T1000 (cell line): Measurements from ENCODE around the gene CDK7.
A peak's percentile ranks its signal among the peaks of the same experiment; 100 is the strongest.
"Not testable (repeated sequence)": the region's sequence is repeated elsewhere in the genome, so short reads cannot be mapped to it uniquely, and the experiment has no call there.

Experiments
- DNase-seq: peaks from one replicate; lab custom pipeline; 2025; ENCODE audit warnings: mixed read lengths; lab: John Stamatoyannopoulos, UW

Gene CDK7

DNA sequence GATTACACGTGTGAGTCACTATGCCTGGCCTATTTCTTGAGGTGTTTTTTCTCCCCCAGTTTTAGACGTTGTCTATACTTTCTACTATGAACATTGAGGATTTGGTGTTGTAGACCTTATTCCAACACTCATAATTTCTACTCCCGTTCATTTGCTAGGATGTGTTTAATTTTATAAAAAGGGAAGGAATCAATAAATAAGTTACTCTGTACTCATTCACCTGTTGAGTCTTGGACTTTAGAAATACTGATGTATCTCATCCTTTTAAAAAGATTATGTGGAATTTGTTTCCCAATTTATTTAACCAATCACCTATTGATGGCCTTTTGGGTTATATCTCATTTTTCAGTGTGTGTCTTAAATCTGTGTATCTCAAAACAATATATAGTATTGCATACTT lies 3.2 kb downstream of the CDK7 start:
- no peak for DNase-seq

- DNase-seq = peak; percentile 13
Observed at GRCh38 chr5:69238760-69239251, 4.1 kb downstream of the CDK7 start.

- DNase-seq = no peak
Observed at GRCh38 chr5:69242215-69242927, 7.7 kb downstream of the CDK7 start.

GRCh38 chr5:69245031-69245430 lies 10.3 kb downstream of the CDK7 start:
- no peak for DNase-seq

DNA sequence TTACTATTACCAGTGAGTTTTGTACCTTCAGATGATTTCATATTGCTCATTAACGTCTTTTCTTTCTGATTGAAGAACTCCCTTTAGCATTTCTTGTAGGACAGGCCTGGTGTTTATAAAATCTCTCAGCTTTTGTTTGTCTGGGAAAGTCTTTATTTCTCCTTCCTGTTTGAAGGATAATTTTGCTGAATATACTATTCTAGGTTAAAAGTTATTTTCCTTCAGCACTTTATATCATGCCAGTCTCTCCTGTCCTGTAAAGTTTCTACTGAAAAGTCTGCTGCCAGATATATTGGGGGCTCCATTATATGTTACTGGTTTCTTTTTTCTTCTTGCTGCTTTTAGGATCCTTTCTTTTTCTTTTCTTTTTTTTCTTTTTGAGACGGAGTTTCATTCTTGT lies 13.3 kb downstream of the CDK7 start:
- no peak for DNase-seq

DNA sequence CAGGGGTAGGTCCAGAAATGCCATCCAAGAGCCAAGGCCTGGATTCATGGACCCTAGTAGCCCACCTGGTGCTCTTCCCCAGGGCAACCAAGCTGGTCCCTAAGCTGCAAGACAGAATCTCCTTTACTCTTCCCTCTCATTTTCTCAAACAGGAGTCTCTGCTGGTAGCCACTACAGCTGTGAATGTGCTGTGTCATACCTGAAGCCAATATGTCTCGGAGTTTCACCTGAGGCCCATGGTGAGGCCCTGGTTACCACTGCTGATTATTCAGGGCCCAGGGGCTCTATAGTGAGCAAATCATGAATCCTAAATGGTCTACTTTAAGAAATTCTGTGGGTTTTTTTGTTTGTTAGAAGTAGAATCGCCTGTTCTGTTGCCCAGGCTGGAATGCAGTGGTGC lies 15.9 kb downstream of the CDK7 start:
- no peak for DNase-seq

GRCh38 chr5:69252437-69252836 lies 17.8 kb downstream of the CDK7 start:
- no peak for DNase-seq

DNA sequence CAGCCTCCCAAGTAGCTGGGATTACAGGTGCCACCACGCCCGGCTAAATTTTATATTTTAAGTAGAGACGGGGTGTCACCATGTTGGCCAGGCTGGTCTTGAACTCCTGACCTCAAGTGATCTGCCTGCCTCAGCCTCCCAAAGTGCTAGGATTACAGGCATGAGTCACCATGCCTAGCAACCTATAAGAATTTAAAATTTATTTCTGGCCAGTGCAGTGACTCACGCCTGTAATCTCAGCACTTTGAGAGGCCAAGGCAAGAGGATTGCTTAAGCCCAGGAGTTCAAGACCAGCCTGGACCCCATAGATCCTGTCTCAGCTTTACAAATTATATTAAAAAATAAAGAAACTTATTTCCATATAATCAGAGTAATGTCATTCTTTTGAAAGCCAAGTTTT lies 21.3 kb downstream of the CDK7 start:
- DNase-seq = not testable (repeated sequence)

GRCh38 chr5:69257577-69257976 lies 22.9 kb downstream of the CDK7 start:
- DNase-seq = no peak

DNA sequence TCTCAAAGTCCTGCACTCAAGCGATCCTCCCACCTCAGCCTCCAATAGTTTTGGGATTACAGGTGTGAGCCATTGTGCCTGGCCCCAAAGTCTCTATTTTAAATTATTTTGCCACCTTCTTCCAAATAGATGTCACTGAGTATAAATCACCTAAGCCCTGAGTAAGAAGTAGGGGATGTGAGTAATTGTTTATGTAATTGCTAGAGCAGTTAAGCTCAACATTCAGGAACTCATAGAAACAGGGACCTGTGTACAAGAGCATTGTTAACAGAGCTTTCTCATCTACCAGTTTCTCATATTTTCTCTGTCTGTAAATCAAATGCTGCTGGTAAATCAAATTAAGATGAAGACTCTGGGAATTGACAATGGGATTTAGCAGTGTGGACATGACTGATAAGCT lies 26.3 kb downstream of the CDK7 start:
- DNase-seq = no peak

DNA sequence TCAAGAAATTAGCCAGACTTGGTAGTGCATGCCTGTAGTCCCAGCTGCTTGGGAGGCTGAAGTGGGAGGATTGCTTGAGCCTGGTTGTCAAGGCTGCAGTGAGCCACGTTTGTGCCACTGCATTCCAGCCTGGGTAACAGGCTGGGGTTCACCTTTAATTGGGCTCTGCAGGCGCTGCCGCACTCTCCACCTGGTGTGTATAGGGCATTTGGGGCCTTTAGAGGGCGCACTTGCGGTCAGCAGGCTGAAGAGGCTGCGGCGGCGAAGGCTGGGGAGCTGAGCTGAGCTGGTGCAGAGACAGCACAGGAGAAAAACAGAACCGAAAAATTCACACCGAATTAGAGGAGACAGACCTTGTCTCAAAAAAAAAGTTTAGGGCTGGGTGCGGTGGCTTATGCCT lies 31.2 kb downstream of the CDK7 start:
- DNase-seq = no peak

DNA sequence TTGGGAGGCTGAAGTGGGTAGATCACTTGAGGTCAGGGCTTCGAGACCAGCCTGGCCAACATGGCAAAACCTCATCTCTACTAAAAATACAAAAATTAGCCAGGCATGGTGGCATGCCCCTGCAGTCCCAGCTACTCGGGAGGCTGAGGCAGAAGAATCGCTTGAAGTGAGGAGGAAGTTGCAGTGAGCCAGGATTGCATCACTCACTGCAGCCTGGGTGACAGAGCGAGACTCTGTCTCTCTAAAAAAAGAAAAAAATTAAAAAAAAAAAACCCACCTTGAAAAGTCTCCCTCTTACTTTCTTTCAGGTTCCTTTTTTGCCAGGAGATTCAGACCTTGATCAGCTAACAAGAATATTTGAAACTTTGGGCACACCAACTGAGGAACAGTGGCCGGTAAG lies 34.2 kb downstream of the CDK7 start:
- DNase-seq = no peak

DNA sequence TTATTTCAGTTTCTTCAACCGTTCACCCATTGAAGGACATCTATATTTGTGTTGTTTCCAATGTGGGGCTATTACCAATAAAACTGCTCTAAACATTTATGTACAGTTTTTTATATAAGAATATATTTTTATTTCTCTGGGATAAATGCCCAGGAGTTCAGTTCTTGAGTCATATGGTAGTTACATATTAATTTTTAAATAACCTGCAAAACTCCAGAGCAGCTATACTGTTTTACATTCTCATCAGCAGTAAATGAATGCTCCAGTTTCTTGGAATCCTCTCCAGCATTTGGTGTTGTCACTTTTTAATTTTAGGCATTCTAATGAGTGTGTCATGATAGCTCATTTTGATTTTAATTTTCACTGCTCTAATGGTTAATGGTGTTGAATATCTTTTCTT lies 36.2 kb downstream of the CDK7 start:
- no peak for DNase-seq

- no peak for DNase-seq
Observed at GRCh38 chr5:69271376-69271775, 36.7 kb downstream of the CDK7 start.

GRCh38 chr5:69275563-69275962 lies 40.9 kb downstream of the CDK7 start:
- DNase-seq = no peak

DNA sequence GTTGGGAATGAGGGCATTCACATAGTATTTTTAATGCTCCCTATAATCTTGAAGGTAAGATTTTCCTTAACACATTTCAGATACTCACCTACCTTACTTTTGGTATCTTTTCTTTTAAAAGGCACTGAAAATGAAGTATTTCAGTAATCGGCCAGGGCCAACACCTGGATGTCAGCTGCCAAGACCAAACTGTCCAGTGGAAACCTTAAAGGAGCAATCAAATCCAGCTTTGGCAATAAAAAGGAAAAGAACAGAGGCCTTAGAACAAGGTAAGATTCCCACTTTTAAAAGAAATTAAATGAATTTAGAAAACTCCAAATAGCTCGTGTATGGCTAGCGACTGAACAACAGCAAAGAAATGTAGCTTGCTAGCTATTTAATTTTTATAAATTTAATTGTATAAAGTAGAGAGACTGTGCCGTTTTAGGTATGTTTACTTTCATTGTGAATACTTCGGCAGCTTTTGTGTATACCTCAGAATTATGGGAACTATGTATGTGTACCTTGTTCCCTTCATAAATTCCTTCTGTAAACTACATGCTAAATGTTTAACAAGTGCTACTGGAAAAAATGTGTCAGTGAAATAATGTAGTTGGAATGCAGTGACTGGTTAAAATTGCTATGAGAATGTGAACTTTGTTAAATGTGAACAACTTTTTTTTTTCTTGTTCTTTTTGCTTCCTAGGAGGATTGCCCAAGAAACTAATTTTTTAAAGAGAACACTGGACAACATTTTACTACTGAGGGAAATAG lies 41.9 kb downstream of the CDK7 start:
- DNase-seq = no peak

DNA sequence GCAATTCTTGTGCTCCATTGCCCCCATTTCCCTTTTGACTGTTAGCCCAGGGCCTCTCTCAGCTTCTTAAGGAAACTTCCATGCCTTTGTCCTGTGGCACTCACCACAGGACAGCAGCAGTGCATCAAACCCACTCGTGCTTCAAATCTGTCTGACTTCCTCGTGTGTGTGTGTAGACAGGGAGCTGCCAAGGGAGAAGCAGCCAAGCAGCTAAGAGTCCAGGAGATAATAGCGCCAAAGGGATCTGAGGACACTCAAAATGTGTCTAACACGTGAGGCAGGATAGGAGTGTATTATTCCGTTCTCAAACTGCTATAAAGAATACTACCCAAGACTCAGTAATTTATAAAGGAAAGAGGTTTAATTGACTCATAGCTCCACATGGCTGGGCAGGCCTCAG lies 44.8 kb downstream of the CDK7 start:
- DNase-seq = no peak

- DNase-seq = no peak
Observed at GRCh38 chr5:69281114-69281513, 46.4 kb downstream of the CDK7 start.

GRCh38 chr5:69284203-69284602 lies 49.5 kb downstream of the CDK7 start:
- no peak for DNase-seq

- no peak for DNase-seq
Observed at GRCh38 chr5:69285448-69286116, 50.9 kb downstream of the CDK7 start.

DNA sequence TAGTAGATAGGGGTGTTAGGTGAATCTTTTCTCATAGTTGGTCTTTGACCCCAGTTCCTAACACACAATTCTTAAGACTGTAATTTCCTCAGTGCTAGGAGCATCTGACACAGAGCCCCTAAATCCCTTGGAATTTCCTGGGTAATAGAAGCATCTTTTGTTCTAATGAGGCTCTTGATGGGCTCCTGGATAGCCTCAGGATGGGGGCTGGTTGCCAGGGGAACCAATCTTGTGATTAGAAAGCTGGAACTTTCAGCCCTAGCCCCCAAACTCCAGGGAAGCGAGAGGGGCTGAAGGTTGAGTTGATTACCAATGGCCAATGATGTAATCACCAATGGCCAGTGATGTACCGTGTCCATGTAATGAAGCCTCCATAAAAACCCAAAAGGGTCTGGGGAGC lies 53.4 kb downstream of the CDK7 start:
- no peak for DNase-seq

GRCh38 chr5:69288688-69289087 lies 54.0 kb downstream of the CDK7 start:
- no peak for DNase-seq

GRCh38 chr5:69292306-69292705 lies 57.6 kb downstream of the CDK7 start:
- DNase-seq = no peak
